Left renal cortex interstitium (tissue), 4 donors: ENCODE measurements around the gene DZIP1L. TPM values are rescaled to one million over a fixed set of nuclear protein-coding genes. Genes with fewer than 3 reads are reported as not detected.

ENCODE experiments used
- DNase-seq, 4 donors: peaks; one replicate each; pipeline ENCODE4 v3.0.0-alpha.2; 2013; ENCODE audit warnings: low read depth in 4 of 4, low spot score in 2 of 4, missing footprints in 1 of 4
- polyA plus RNA-seq, 4 donors: library from polyadenylated mRNA; unstranded; fragments of 120-200 nt; gene quantifications; one replicate each; pipeline ENCODE4 v1.2.1, GENCODE V29; 2013; ENCODE audit not compliant: insufficient read length in 4 of 4

DZIP1L gene
- polyA plus RNA-seq, 4 donors, result 12.1 to 27.6 (median 19.6) TPM

DNA sequence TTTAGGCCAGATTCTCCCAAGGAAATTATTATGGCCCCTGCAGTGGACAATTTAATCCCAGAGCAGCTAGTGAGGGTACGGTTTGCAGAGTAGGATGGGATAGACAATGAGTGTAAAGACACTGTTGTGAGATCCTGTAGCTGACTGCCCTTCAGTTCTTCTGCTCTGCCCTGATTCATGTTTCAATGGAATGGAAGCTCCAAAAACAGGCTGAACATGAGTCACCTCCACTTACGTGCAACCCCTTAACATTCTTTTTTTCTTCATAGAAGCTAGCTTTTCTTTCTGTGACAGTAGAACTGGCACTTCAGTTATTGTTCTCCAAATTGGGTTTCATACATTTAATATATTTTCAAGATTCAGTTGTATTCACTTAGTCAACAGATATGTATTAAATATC is 73.4 kb downstream of the DZIP1L start:
- no peak for DNase-seq

DNA sequence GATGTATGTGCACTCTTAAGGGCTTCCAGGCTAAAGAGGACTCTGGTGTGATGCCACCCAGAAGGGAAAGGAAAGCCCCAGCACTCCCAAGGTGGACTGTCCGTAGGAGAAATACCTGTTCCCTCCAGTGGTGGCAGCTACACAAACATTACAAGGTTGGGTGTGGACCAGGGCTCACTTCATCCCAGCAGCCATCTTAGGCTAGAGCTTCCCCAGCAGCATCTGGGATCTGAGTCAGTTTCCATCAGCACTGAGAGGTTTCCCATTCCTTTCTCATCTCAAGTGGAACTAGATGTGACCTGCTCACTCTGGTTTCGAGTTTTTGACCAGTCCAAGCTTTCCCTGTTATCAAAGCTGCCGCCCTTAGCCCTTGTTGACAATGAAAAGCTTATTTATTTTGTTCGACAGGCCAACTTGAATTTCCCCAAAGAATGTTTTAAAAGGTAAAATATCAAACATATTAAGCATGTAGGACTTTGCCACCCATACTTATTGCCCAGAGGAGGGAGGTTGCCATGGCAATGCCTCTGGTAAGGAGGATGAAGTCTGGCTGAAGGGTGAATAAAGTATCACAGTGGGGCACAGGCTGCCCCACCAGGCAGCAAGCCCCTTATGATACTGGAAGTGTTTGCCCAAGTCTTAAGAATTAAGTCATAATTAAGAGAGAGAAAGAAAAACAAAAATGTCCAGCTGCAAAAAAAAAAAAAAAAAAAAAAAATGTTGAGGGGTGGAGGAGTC is 76.5 kb downstream of the DZIP1L start:
- DNase-seq, result no peak

DNA sequence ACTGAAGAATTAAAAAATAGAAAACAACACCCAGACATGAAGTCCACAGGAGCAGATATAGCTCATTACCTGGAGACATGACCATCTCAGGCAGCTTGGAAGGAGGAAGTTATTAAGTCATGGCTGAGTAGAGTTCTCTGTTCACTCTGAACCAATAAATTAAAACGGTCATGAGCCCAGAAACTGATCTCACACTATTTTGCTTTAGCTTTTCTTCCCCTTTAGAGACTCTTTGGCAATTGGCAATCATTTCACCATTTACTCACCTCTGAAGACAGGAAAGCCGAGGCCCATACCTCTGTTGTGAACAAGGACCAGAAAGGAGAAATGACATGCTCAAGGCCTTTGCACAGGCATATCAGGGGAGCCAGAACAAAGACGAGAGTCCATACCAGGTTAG is 78.8 kb downstream of the DZIP1L start:
- peak in 1 of 4 donors; percentile 2 for DNase-seq

DNA sequence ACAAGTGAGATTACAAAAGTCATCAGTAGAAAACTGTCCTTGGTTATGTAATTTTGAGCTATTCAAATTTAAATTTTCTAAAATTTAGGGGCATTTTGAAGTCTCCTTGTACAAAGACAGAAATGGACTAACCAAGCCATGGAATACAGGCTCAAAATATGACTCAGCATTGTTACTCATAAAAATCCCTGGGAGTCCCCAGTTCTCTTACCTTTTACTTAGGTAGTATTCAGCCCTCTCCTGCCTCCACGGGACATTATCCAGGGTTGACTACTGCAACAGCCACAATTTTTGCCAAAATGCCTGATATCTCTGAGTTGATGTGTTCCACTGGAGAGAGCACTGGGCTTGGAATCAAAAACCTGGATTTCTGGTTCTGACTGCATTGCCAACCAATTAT is 80.5 kb downstream of the DZIP1L start:
- no peak for DNase-seq

DNA sequence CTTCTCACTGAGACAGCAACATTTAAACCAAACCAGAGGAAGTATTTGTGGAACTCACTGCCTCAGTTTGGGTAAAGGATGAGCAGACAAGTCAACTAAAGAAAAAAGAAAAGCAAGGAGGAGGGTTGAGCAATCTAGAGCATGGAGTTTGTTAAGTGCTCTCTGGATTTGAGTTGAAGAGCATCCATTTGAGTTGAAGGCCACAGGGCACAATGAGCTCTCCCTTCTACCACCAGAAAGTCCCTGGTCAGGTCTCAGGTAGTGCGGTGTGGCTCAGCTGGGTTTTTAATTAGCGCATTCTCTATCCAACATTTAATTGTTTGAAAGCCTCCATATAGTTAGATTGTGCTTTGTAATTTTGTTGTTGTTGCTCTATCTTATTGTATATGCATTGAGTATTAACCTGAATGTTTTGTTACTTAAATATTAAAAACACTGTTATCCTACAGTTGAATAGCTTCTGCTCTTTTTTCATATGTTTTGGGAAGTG is 82.2 kb downstream of the DZIP1L start:
- DNase-seq, result no peak

DNA sequence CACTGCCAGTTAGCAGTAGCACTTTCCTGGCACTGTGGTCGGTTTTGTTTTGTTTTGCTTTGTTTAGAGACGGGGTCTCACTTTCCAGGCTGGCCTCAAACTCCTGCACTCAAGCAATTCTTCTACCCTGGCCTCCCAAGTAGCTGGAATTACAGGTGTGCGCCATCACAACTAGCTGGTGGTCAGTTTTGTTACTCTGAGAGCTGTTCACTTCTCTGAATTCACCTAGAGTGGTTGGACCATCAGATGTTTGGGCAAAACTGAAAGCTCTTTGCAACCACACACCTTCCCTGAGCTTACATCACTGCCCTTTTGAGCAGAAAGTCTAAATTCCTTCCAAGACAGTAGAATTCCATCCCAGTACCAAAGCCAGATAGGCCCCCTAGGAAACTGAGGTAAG is 82.8 kb downstream of the DZIP1L start:
- no peak for DNase-seq

DNA sequence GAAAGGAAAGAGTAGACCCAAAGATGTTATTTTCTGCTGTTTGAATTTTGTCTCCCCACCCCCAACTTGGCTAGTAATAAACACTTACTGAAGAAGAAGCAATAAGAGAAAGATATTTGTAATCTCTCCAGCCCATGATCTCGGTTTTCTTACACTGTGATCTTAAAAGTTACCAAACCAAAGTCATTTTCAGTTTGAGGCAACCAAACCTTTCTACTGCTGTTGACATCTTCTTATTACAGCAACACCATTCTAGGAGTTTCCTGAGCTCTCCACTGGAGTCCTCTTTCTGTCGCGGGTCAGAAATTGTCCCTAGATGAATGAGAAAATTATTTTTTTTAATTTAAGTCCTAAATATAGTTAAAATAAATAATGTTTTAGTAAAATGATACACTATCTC is 83.9 kb downstream of the DZIP1L start:
- no peak for DNase-seq

DNA sequence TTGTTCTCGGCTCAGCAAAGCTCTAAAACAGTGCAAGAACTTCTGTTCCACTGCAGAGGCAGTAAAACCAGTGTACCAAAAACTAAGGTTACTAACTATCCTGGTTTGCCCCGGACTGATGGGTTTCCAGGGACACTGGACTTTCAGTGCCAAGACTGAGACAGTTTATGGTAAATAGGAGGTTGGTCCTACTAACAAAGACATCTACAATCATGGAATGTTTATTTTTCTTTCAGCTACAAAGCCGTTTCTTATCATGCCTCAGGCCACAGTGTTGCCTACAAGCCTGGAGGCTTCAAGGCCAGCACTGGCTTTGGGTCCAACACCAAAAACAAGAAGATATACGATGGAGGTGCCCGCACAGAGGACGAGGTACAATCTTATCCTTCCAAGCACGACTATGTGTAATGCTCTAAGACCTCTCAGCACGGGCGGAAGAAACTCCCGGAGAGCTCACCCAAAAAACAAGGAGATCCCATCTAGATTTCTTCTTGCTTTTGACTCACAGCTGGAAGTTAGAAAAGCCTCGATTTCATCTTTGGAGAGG is 84.6 kb downstream of the DZIP1L start:
- DNase-seq, result no peak

DNA sequence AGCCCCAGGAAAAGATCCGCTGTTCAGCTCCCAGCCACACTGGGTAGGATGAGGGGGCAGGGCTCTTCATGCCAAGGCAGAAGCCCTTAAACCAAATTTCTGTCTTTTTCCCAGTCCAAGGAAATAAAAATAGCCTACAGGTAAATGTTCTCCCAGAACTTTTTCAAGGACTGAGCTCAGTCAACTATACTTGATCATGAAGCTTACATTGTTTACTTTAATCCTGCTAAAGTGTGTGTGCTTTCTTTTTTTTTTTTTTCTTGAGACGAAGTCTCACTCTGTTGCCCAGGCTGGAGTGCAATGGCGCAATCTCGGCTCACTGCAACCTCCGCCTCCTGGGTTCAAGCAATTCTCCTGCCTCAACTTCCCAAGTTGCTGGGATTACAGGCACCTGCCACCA is 87.6 kb downstream of the DZIP1L start:
- no peak for DNase-seq

DNA sequence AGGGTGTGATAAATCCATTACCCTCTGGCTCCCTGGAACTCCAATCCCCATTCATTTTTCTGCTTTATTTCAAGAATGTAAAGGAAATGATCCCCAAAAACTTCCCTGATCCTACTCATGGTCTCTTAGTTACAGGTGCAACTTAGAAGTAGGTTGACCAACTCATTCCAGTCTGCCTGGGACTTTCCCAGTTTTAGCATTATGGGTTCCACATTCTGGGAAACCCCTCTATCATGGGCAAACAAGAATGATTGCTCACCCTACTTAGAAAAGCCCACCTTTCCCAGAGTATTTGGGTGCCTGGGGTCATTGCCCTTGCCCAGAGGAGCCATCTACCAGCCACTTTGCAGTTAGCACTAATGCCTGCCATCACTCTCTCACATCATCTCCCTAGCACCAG is 89.9 kb downstream of the DZIP1L start:
- no peak for DNase-seq

DNA sequence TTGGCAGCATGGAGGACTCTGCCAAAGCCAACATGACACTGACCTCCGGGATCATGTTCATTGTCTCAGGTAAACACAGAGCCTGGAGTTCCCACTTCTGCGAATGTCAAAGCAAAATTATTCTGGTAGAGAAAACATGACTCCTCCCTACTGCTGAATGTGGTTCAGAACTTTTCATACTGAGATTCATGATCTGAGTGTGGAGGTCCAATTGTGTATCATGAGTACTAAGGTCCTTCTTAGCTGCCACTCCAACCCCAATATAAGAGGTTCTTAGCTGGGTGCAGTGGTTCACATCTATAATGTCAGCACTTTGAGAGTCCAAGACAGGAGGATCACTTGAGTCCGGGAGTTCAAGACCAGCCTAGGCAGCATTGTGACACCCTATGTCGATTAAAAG is 91.7 kb downstream of the DZIP1L start:
- DNase-seq, result no peak

DNA sequence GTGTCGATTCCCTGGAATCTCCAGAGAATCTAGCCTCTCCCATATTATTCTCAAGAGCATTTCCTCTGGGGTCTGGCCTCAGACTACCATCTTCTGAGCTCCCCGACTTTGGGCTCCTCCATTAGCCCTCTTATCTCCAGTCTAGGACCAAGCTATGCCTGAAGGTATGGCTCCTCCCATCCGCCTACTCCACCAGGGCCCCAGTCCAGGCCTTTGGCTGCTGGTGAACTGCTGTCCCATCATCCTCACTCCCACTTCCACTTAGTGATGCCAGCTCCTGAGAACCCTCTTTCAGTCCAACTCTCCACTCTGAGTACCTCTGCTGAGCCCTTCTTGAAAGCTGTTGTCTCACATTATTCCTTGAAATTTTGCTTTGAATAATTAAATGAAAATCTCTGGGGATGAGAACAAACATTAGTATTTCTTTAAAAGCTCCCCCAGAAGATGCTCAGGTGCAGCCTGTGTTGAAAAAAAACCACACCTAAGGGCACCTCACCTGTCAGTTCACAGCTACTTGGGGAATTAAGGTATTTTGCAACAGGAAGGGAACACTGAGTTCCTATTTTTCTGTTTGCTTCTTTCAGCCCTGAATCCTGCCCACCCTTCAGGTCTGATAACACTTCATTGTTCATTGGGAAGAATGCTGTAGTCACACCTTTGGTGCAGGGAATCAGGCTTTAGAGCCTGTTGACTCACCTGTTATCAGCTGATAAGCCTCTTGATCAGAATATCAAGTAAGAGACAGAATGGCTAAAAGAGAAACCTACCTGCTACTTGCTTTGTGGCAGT is 95.9 kb downstream of the DZIP1L start:
- no peak for DNase-seq

DNA sequence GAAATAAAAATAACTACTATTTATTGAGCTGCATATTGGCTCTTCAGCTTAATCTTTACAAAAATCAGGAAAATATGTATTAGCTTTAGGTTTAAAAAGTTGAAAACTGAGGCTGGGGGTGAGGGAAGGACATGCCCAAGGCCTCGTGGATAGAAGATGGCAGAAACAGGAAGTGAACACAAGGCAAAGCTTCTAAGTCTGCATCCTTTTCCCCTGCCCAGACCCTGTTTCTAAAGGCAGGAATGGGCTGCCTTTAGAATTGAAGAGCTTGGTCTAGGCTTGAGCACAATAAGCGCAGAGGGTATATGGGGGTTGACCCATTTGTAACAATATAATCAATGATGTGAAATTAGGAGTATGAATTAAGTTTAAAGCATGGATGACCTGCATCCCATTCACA is 99.3 kb downstream of the DZIP1L start:
- no peak for DNase-seq

DNA sequence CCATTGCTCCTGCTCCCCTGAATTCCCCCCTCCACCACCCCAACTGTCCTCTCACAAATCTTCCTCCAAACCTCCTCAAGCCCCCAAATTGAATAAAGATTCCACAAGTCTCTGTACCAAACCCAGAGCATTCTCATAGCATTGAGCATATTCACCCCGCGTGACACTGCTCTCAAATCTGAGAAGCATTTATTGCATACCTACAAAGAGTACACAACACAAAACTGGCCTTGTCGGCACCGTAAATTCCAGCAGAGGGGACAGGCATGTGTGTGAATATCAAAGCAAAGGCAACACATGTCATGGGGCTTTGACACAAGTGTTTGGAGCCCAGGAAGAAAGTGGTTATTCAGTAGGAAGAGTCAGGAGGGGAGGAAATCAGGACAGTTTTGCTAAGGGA is 102.9 kb downstream of the DZIP1L start:
- DNase-seq, result no peak

Other genes starting within 250 kb of the DZIP1L start
- gene CLDN18, start 105.4 kb downstream of the DZIP1L start, polyA plus RNA-seq, result 1 to 10 TPM in 2 of 4 donors, under 1 TPM in 2; 0.65 to 3.7 (median 1.9) TPM
- 1 to 10 TPM in 2 of 4 donors, under 1 TPM in 2; 0.68 to 3.4 (median 1.7) TPM for gene A4GNT, start 16.8 kb upstream of the DZIP1L start, polyA plus RNA-seq
- gene DBR1, start 59.3 kb upstream of the DZIP1L start, polyA plus RNA-seq, result 10 to 100 TPM; 17.6 to 23.6 (median 19.8) TPM
- 10 to 100 TPM; 40.0 to 53.1 (median 48.3) TPM for gene ARMC8, start 71.7 kb upstream of the DZIP1L start, polyA plus RNA-seq
- gene NME9, start 214.2 kb upstream of the DZIP1L start, polyA plus RNA-seq, result 1 to 10 TPM; 1.7 to 4.6 (median 3.4) TPM
- gene MRAS, start 233.0 kb upstream of the DZIP1L start, polyA plus RNA-seq, result 10 to 100 TPM; 28.7 to 33.5 (median 31.0) TPM